ENCODE data around the gene PPHLN1.

- TF ChIP-seq CTCF (IDR thresholded peaks at IDR 0.05) (no peak), EP300 (IDR thresholded peaks at IDR 0.05; ENCODE audit: low read depth) (no peak)
Measured at GRCh38 chr12:42426746-42427145, 100.8 kb downstream of the PPHLN1 start.

Data from transverse colon (tissue), 3 donors.